B cell (primary cell): ENCODE results near the gene EPHB1. TPM values are rescaled to one million over a fixed set of nuclear protein-coding genes. Genes with fewer than 3 reads are reported as not detected.

ENCODE experiments used
- ATAC-seq: fragments of 200-7000 bp; cut with Tn5 transposase; one replicate; pipeline ENCODE4 v1.10.0; 2021; ENCODE audit warnings: low read depth, mild to moderate bottlenecking, moderate number of reproducible peaks, moderate library complexity
- CTCF ChIA-PET: fragments of 350-600 bp; sonication (Branson Sonifier 250); formaldehyde crosslinking; loops from one replicate; lab custom pipeline; 2021; ENCODE audit warnings: antibody characterized with exemption, inconsistent platforms; lab: Charles Lee
- POLR2A ChIA-PET: fragments of 350-600 bp; sonication (Branson Sonifier 250); formaldehyde crosslinking; loops from one replicate; lab custom pipeline; 2021; ENCODE audit warnings: antibody characterized with exemption; lab: Charles Lee
- DNase-seq: peaks from one replicate; pipeline ENCODE4 v3.0.0; 2013
- H2AFZ ChIP-seq: 2 replicates; pipeline ENCODE4 v1.6.1; 2012; ENCODE audit warnings: mild to moderate bottlenecking, low read depth, low read length; ENCODE audit not compliant: insufficient read depth, poor library complexity, severe bottlenecking
- H3K27ac ChIP-seq, 2 donors: 1 replicate in 1 of 2; 2 replicates in 1 of 2; pipeline ENCODE4 v1.5.1; 2012 to 2013; ENCODE audit warnings: low read length in 2 of 2, mild to moderate bottlenecking in 2 of 2, moderate library complexity in 1 of 2
- H3K27me3 ChIP-seq, 4 experiments: fragments of 200-600 bp in 1 of 4; sonication (generic) in 1 of 4; replicated peaks in 1 of 4; 1 replicate in 2 of 4; 2 replicates in 2 of 4; pipeline versions ENCODE4 v1.6.1 to v1.7.0; 2013 to 2016; ENCODE audit warnings: low read length in 3 of 4, mild to moderate bottlenecking in 2 of 4, mixed read lengths in 1 of 4, moderate library complexity in 1 of 4; ENCODE audit not compliant: insufficient read depth in 4 of 4, control insufficient read depth in 3 of 4; ENCODE audit errors: control extremely low read depth in 1 of 4
- H3K36me3 ChIP-seq, 2 experiments: replicated peaks in 1 of 2; 1 replicate in 1 of 2; 2 replicates in 1 of 2; pipeline versions ENCODE4 v1.6.1 to v1.7.1; 2013; ENCODE audit warnings: low read length in 1 of 2; ENCODE audit not compliant: insufficient read depth in 2 of 2, control insufficient read depth in 1 of 2; ENCODE audit errors: control extremely low read depth in 1 of 2, extremely low read depth in 1 of 2
- H3K4me1 ChIP-seq, 2 donors: fragments of 200-600 bp in 1 of 2; sonication (generic) in 1 of 2; 1 replicate in 1 of 2; 2 replicates in 1 of 2; pipeline versions ENCODE4 v1.5.1 to v1.6.1; 2013 to 2017; ENCODE audit warnings: low read length in 2 of 2; ENCODE audit not compliant: control insufficient read depth in 2 of 2, insufficient read depth in 2 of 2
- H3K4me2 ChIP-seq: replicated peaks from 2 replicates; pipeline ENCODE3; 2012; ENCODE audit warnings: mild to moderate bottlenecking, low read depth, low read length; ENCODE audit not compliant: poor library complexity, severe bottlenecking
- H3K4me3 ChIP-seq, 5 experiments: fragments of 200-600 bp in 1 of 5; sonication (generic) in 1 of 5; 1 replicate in 3 of 5; 2 replicates in 2 of 5; pipeline versions ENCODE4 v1.5.1 to v1.7.0; 2011 to 2016; ENCODE audit warnings: low read length in 4 of 5, mild to moderate bottlenecking in 4 of 5, low read depth in 2 of 5, control low read depth in 1 of 5, moderate library complexity in 1 of 5; ENCODE audit not compliant: insufficient read depth in 1 of 5; ENCODE audit errors: control extremely low read depth in 1 of 5, extremely low read depth in 1 of 5
- H3K79me2 ChIP-seq: fragments of 200-600 bp; sonication (generic); one replicate; pipeline ENCODE4 v1.6.0; 2016; ENCODE audit warnings: low read length; ENCODE audit not compliant: control insufficient read depth, insufficient read depth
- H3K9ac ChIP-seq: fragments of 200-600 bp; sonication (generic); 2 replicates; pipeline ENCODE4 v1.6.1; 2017; ENCODE audit warnings: mild to moderate bottlenecking, low read length, moderate library complexity
- H3K9me3 ChIP-seq, 3 donors: one replicate each; pipeline versions ENCODE4 v1.6.1 to v1.7.1; 2013; ENCODE audit warnings: low read length in 2 of 3; ENCODE audit not compliant: control insufficient read depth in 2 of 3, insufficient read depth in 1 of 3; ENCODE audit errors: control extremely low read depth in 1 of 3
- H4K20me1 ChIP-seq: 2 replicates; pipeline ENCODE4 v1.6.0; 2012; ENCODE audit warnings: mild to moderate bottlenecking, low read length; ENCODE audit not compliant: insufficient read depth, control insufficient read depth, poor library complexity, severe bottlenecking
- H3K27ac Mint-ChIP-seq: one replicate; pipeline ENCODE4 v1.8.0; 2021; ENCODE audit warnings: mixed read lengths
- H3K27me3 Mint-ChIP-seq: one replicate; pipeline ENCODE4 v1.8.0; 2021; ENCODE audit warnings: mixed read lengths
- H3K4me1 Mint-ChIP-seq: one replicate; pipeline ENCODE4 v1.8.0; 2021; ENCODE audit warnings: mixed read lengths
- H3K4me3 Mint-ChIP-seq: one replicate; pipeline ENCODE4 v1.8.0; 2021; ENCODE audit warnings: mixed read lengths
- H3K9me3 Mint-ChIP-seq: one replicate; pipeline ENCODE4 v1.8.0; 2022; ENCODE audit warnings: mixed read lengths; ENCODE audit not compliant: insufficient read depth
- EZH2 ChIP-seq: IDR thresholded peaks from 2 replicates; pipeline ENCODE4 v1.6.1; 2012; ENCODE audit warnings: borderline replicate concordance, low read depth, mild to moderate bottlenecking, moderate library complexity, low read length; ENCODE audit not compliant: insufficient read depth, poor library complexity, severe bottlenecking
- WGBS: methylation state at CpG from one replicate; pipeline ENCODE4 v1.1.5; 2013; ENCODE audit warnings: missing lambda C conversion rate; ENCODE audit not compliant: insufficient coverage; 5-methylcytosine and 5-hydroxymethylcytosine counted together
- intact Hi-C: fragments of 100-400 bp; cut with micrococcal nuclease; formaldehyde crosslinking; loops from one replicate; pipeline ENCODE4 v1.10.0; 2022
- polyA plus RNA-seq: library from polyadenylated mRNA; depleted of rRNA; stranded (reverse); fragments of >200 nt; gene quantifications from 2 replicates; pipeline ENCODE4 v1.2.3, GENCODE V29; 2012
- total RNA-seq, 2 donors: library from RNA; stranded (reverse); fragments of 120-200 nt in 1 of 2; gene quantifications; 1 replicate in 1 of 2; 2 replicates in 1 of 2; pipeline versions ENCODE4 v1.2.3 to v1.2.4, GENCODE V29; 2013 to 2022
- TF ChIP-seq, protein P1 (sequence below): fragments of 200-600 bp; IDR thresholded peaks from one replicate; pipeline ENCODE4 v1.8.0; 2022; ENCODE audit warnings: antibody characterized with exemption, mild to moderate bottlenecking

Gene EPHB1
- total and polyA plus RNA-seq, 2 donors (not counting 1 experiment from before 2014, with no cell fraction given): 0.01 TPM; not detected in 1

- no peaks in the 10 kb centered on the region for H3K27me3 ChIP-seq
- TF ChIP-seq, protein P1, sequence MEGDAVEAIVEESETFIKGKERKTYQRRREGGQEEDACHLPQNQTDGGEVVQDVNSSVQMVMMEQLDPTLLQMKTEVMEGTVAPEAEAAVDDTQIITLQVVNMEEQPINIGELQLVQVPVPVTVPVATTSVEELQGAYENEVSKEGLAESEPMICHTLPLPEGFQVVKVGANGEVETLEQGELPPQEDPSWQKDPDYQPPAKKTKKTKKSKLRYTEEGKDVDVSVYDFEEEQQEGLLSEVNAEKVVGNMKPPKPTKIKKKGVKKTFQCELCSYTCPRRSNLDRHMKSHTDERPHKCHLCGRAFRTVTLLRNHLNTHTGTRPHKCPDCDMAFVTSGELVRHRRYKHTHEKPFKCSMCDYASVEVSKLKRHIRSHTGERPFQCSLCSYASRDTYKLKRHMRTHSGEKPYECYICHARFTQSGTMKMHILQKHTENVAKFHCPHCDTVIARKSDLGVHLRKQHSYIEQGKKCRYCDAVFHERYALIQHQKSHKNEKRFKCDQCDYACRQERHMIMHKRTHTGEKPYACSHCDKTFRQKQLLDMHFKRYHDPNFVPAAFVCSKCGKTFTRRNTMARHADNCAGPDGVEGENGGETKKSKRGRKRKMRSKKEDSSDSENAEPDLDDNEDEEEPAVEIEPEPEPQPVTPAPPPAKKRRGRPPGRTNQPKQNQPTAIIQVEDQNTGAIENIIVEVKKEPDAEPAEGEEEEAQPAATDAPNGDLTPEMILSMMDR: no peak
- TF ChIP-seq EZH2: no peak
- H3K9ac ChIP-seq: no peak overlapping the region
- H3K27ac Mint-ChIP-seq: no peak overlapping the region
- DNase-seq (no peak), ATAC-seq (no peak)
- no peak overlapping the region for H3K4me2 ChIP-seq
- no peak overlapping the region for H3K27ac ChIP-seq
- H3K4me1 ChIP-seq: no peaks in the 10 kb centered on the region
- H3K79me2 ChIP-seq: no peaks in the 10 kb centered on the region
- no peaks in the 10 kb centered on the region for H3K9me3 ChIP-seq
- H3K4me3 Mint-ChIP-seq: no peak overlapping the region
- no peaks in the 10 kb centered on the region for H3K4me1 Mint-ChIP-seq
- intact Hi-C loops: no loop called here
- ChIA-PET POLR2A (no interaction called here), CTCF (no interaction called here)
- no peaks in the 10 kb centered on the region for H3K36me3 ChIP-seq
- H4K20me1 ChIP-seq: no peaks in the 10 kb centered on the region
- no peak overlapping the region for H3K4me3 ChIP-seq
- no peaks in the 10 kb centered on the region for H3K9me3 Mint-ChIP-seq
- 78% methylated on average over 4 of the region's 5 CpGs for WGBS
- no peaks in the 10 kb centered on the region for H3K27me3 Mint-ChIP-seq
- H2AFZ ChIP-seq: no peak overlapping the region
Observed at GRCh38 chr3:135089451-135089850, 294.4 kb downstream of the EPHB1 start.

GRCh38 chr3:135090020-135090717 lies 295.1 kb downstream of the EPHB1 start:
- POLR2A ChIA-PET: no interaction called here
- ATAC-seq: no peak
- TF ChIP-seq, protein P1: no peak
- TF ChIP-seq EZH2: no peak

More at GRCh38 chr3:135090020-135090717, 295.1 kb downstream of the EPHB1 start:
- H3K27me3 Mint-ChIP-seq: no peaks in the 10 kb centered on the region
- H3K9me3 Mint-ChIP-seq: no peaks in the 10 kb centered on the region
- no peaks in the 10 kb centered on the region for H3K36me3 ChIP-seq
- no peak overlapping the region for H3K4me3 Mint-ChIP-seq
- H3K9me3 ChIP-seq: no peaks in the 10 kb centered on the region
- 100% methylated on average over 1 of the region's 2 CpGs for WGBS
- H3K4me1 ChIP-seq: no peaks in the 10 kb centered on the region
- no peak overlapping the region for H3K27ac ChIP-seq
- H3K9ac ChIP-seq: no peak overlapping the region
- intact Hi-C loops: no loop called here
- no peak overlapping the region for H3K4me2 ChIP-seq
- H4K20me1 ChIP-seq: no peaks in the 10 kb centered on the region
- CTCF ChIA-PET: no interaction called here
- H3K27ac Mint-ChIP-seq: no peak overlapping the region
- H2AFZ ChIP-seq: no peak overlapping the region
- no peaks in the 10 kb centered on the region for H3K27me3 ChIP-seq
- DNase-seq: no peak
- no peak overlapping the region for H3K4me3 ChIP-seq
- H3K79me2 ChIP-seq: no peaks in the 10 kb centered on the region
- no peaks in the 10 kb centered on the region for H3K4me1 Mint-ChIP-seq
